Endothelial cell (in vitro differentiated cells): Measurements from ENCODE around the gene MID1IP1. TPM values are rescaled to one million over a fixed set of nuclear protein-coding genes. Genes with fewer than 3 reads are reported as not detected.

Experiments
- DNase-seq: peaks from one replicate; pipeline ENCODE4 v3.0.0; 2021; ENCODE audit warnings: low spot score
- H3K27ac Mint-ChIP-seq: one replicate; pipeline ENCODE4 v1.8.0; 2021; ENCODE audit warnings: mixed read lengths, inconsistent platforms; ENCODE audit not compliant: unreplicated experiment
- H3K27me3 Mint-ChIP-seq: one replicate; pipeline ENCODE4 v1.8.0; 2021; ENCODE audit warnings: mild to moderate bottlenecking, moderate library complexity, mixed read lengths, inconsistent platforms; ENCODE audit not compliant: unreplicated experiment
- H3K36me3 Mint-ChIP-seq: one replicate; pipeline ENCODE4 v1.8.0; 2021; ENCODE audit warnings: mild to moderate bottlenecking, low read depth, mixed read lengths, inconsistent platforms; ENCODE audit not compliant: unreplicated experiment
- H3K4me1 Mint-ChIP-seq: one replicate; pipeline ENCODE4 v1.8.0; 2021; ENCODE audit warnings: mild to moderate bottlenecking, mixed read lengths, inconsistent platforms; ENCODE audit not compliant: unreplicated experiment
- H3K4me3 Mint-ChIP-seq: one replicate; pipeline ENCODE4 v1.8.0; 2021; ENCODE audit warnings: mild to moderate bottlenecking, mixed read lengths, inconsistent platforms; ENCODE audit not compliant: unreplicated experiment
- H3K9me3 Mint-ChIP-seq: one replicate; pipeline ENCODE4 v1.8.0; 2021; ENCODE audit warnings: mixed read lengths, inconsistent platforms; ENCODE audit not compliant: unreplicated experiment
- CTCF ChIP-seq: fragments of 200-600 bp; sonication (generic); IDR thresholded peaks from one replicate; pipeline ENCODE4 v1.5.0; 2021; ENCODE audit warnings: antibody characterized with exemption; ENCODE audit not compliant: unreplicated experiment
- total RNA-seq: library from RNA; stranded (reverse); fragmentation: NEBNext Ultra II Directional; extraction: Animal tissue kit (Norgen Biotek cat#: 25700); gene quantifications from one replicate; pipeline ENCODE4 v1.2.1, GENCODE V29; 2021; ENCODE audit not compliant: unreplicated experiment

The MID1IP1 gene
- total RNA-seq, 1 donor from 2014 or later, result 25.3 TPM

- no peak for DNase-seq
- Mint-ChIP-seq H3K36me3 (no peaks in the 10 kb centered on the region), H3K4me3 (no peak overlapping the region), H3K9me3 (no peaks in the 10 kb centered on the region), H3K27me3 (peaks cover 3% of the 10 kb centered on the region), H3K4me1 (no peaks in the 10 kb centered on the region), H3K27ac (no peak overlapping the region)
- TF ChIP-seq CTCF, result no peak
Observed at GRCh38 chrX:38848671-38849455, 47.6 kb downstream of the MID1IP1 start.

GRCh38 chrX:38850807-38851544, 49.7 kb downstream of the MID1IP1 start:
- no peak for TF ChIP-seq CTCF
- no peak for DNase-seq
- no peak overlapping the region for H3K4me3 Mint-ChIP-seq
- no peaks in the 10 kb centered on the region for H3K9me3 Mint-ChIP-seq
- H3K27ac Mint-ChIP-seq, result no peak overlapping the region
- no peaks in the 10 kb centered on the region for H3K36me3 Mint-ChIP-seq
- H3K4me1 Mint-ChIP-seq, result no peaks in the 10 kb centered on the region
- peaks cover 3% of the 10 kb centered on the region for H3K27me3 Mint-ChIP-seq

- TF ChIP-seq CTCF, result no peak
Observed at GRCh38 chrX:38854305-38854704, 53.0 kb downstream of the MID1IP1 start.

More at GRCh38 chrX:38854305-38854704, 53.0 kb downstream of the MID1IP1 start:
- no peaks in the 10 kb centered on the region for H3K4me1 Mint-ChIP-seq
- no peaks in the 10 kb centered on the region for H3K9me3 Mint-ChIP-seq
- H3K27ac Mint-ChIP-seq, result no peak overlapping the region
- H3K27me3 Mint-ChIP-seq, result peaks cover 3% of the 10 kb centered on the region
- DNase-seq, result no peak
- no peak overlapping the region for H3K4me3 Mint-ChIP-seq
- no peaks in the 10 kb centered on the region for H3K36me3 Mint-ChIP-seq

Other genes starting within 250 kb of the MID1IP1 start
- gene TSPAN7, start 239.9 kb upstream of the MID1IP1 start, total RNA-seq, result 12.4 TPM